Tibial nerve (tissue), 4 donors: ENCODE measurements around the gene RBM20. TPM values are rescaled to one million over a fixed set of nuclear protein-coding genes. Genes with fewer than 3 reads are reported as not detected.
"Not testable (repeated sequence)": the region's sequence is repeated elsewhere in the genome, so short reads cannot be mapped to it uniquely, and the experiment has no call there.

ENCODE experiments used
- DNase-seq, 2 donors: peaks; one replicate each; pipeline ENCODE4 v3.0.0-alpha.2; 2019; ENCODE audit warnings: low spot score in 2 of 2
- H3K27ac ChIP-seq, 4 donors: fragments of 200-600 bp; sonication (generic) in 3 of 4; one replicate each; pipeline ENCODE4 v1.5.1; 2017 to 2019; ENCODE audit warnings: mild to moderate bottlenecking in 1 of 4
- H3K27me3 ChIP-seq, 2 donors: fragments of 200-600 bp; sonication (generic) in 1 of 2; one replicate each; pipeline versions ENCODE4 v1.5.1 to v1.6.0; 2017 to 2019
- H3K36me3 ChIP-seq, 3 donors: fragments of 200-600 bp; sonication (generic); one replicate each; pipeline ENCODE4 v1.5.1; 2018 to 2019
- H3K4me1 ChIP-seq, 4 donors: fragments of 200-600 bp; sonication (generic) in 3 of 4; one replicate each; pipeline ENCODE4 v1.5.1; 2017 to 2019
- H3K4me3 ChIP-seq, 4 donors: fragments of 200-600 bp; sonication (generic) in 3 of 4; one replicate each; pipeline ENCODE4 v1.5.1; 2017 to 2019; ENCODE audit warnings: mild to moderate bottlenecking in 1 of 4, moderate library complexity in 1 of 4
- H3K9me3 ChIP-seq, 4 donors: fragments of 200-600 bp; sonication (generic) in 3 of 4; one replicate each; pipeline ENCODE4 v1.5.1; 2017 to 2019
- CTCF ChIP-seq, 5 experiments: fragments of 200-600 bp in 3 of 5; fragments of 450-650 bp in 2 of 5; sonication (generic) in 3 of 5; IDR thresholded peaks; one replicate each; pipeline ENCODE4 v1.5.1; 2016 to 2019; ENCODE audit warnings: antibody characterized with exemption in 5 of 5, mild to moderate bottlenecking in 3 of 5, moderate library complexity in 2 of 5
- EP300 ChIP-seq, 2 donors: sonication (generic); formaldehyde crosslinking; IDR thresholded peaks; one replicate each; pipeline ENCODE4 v1.6.1; 2017; ENCODE audit warnings: antibody characterized with exemption in 2 of 2, mild to moderate bottlenecking in 1 of 2
- POLR2A ChIP-seq, 2 donors: fragments of 450-650 bp; IDR thresholded peaks; one replicate each; pipeline ENCODE4 v1.6.1; 2017; ENCODE audit warnings: antibody characterized with exemption in 2 of 2, mild to moderate bottlenecking in 2 of 2, moderate library complexity in 2 of 2
- WGBS, 2 donors: methylation state at CpG; one replicate each; pipeline ENCODE4 v1.1.5; 2018; 5-methylcytosine and 5-hydroxymethylcytosine counted together
- total RNA-seq, 4 donors: library from RNA; depleted of rRNA; stranded (reverse); fragments of >200 nt; gene quantifications; one replicate each; pipeline ENCODE4 v1.1.0, GENCODE V29; 2016

The RBM20 gene
- total RNA-seq, 4 donors from 2014 or later = 1.3 to 8.7 (median 2.7) TPM

DNA sequence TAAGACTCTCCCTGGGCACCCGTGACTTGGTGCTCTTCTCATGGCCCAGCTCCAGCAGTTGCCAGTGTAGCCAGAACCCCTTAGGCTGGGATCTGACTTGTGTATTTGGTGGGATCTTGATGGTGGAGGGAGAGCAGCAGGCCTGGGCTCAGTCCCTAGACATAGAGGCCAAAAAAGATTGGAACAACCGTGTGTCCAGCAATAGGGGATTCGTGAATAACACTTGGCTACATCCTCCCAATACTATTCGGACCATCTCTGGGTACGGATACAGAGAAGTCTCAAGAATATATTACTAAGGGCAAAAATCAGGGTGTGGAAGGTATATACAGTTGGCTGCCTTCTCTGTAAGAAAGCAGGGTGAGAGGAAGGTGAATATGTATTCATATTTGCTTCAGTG is 17.2 kb downstream of the RBM20 start:
- Histone ChIP-seq H3K9me3 (no peaks in the 10 kb centered on the region), H3K36me3 (no peaks in the 10 kb centered on the region), H3K4me1 (no peaks in the 10 kb centered on the region), H3K27me3 (no peaks in the 10 kb centered on the region), H3K4me3 (no peak overlapping the region), H3K27ac (no peak overlapping the region)
- TF ChIP-seq EP300 (IDR thresholded peaks at IDR 0.05) (no peak), POLR2A (IDR thresholded peaks at IDR 0.05) (no peak), CTCF (IDR thresholded peaks at IDR 0.05) (no peak)
- WGBS, 2 donors = 86 to 98% methylated on average over 5 of the region's 5 CpGs
- DNase-seq = no peak

- TF ChIP-seq CTCF (IDR thresholded peaks at IDR 0.05) (no peak), EP300 (IDR thresholded peaks at IDR 0.05) (no peak), POLR2A (IDR thresholded peaks at IDR 0.05) (no peak)
- Histone ChIP-seq H3K27ac (no peak overlapping the region), H3K27me3 (peaks cover 0 to 16% of the 10 kb centered on the region in 2 donors), H3K4me1 (no peaks in the 10 kb centered on the region), H3K9me3 (no peaks in the 10 kb centered on the region), H3K4me3 (no peak overlapping the region), H3K36me3 (no peaks in the 10 kb centered on the region)
- 66 to 73% methylated on average over 10 of the region's 10 CpGs for WGBS, 2 donors
- DNase-seq = no peak
Measured at GRCh38 chr10:110664483-110665420, 20.6 kb downstream of the RBM20 start.

GRCh38 chr10:110666259-110666658 is 22.1 kb downstream of the RBM20 start:
- H3K36me3 ChIP-seq, H3K27ac ChIP-seq, H3K9me3 ChIP-seq, H3K4me1 ChIP-seq, DNase-seq, H3K4me3 ChIP-seq: not testable (repeated sequence)
- peaks cover 0 to 16% of the 10 kb centered on the region in 2 donors for H3K27me3 ChIP-seq
- 41 to 75% methylated on average over 2 of the region's 2 CpGs for WGBS, 2 donors

GRCh38 chr10:110666673-110667072 is 22.5 kb downstream of the RBM20 start:
- Histone ChIP-seq H3K36me3 (no peaks in the 10 kb centered on the region), H3K9me3 (no peaks in the 10 kb centered on the region), H3K4me1 (peaks cover 0 to 1% (median under 1%) of the 10 kb centered on the region in 4 donors), H3K27ac (no peak overlapping the region), H3K4me3 (no peak overlapping the region), H3K27me3 (peaks cover 0 to 16% of the 10 kb centered on the region in 2 donors)
- no peak for TF ChIP-seq CTCF (IDR thresholded peaks at IDR 0.05)
- TF ChIP-seq EP300 (IDR thresholded peaks at IDR 0.05) = no peak
- no peak for DNase-seq
- WGBS, 2 donors = 86 to 87% methylated on average over 3 of the region's 3 CpGs

DNA sequence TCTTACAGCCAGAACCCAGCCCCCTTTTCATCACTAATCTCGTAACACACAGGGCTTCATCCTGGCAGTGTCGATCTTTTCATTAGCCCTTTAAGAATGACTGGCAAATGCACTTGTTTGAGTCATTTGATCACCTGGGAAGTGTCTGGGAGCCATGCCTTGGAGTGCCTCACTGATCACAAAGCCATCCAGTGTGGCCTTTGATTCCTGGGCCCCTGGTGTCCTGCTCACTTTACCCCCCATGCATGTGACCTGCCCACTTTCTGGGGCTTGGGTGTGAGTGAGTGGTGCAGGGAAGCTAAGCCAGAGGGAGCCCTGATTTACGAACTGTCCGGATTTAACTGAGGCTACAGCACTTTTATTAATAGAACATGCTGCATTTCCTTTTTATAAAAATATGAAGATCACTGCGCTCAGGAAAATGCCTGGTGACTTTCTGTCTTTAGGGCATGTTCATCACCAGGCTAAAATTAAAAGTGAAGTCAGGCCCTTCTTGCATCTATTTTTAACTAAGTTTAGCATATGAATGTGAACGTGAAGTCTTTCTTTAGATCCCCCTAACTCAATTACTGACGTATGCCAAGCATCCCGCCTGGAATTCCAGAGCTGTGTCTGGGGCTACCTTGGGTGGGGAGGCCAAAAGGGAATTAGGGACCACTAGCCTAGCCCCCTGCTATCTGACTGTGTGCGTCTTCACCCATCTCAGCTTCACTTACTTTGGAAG is 23.6 kb downstream of the RBM20 start:
- TF ChIP-seq CTCF (IDR thresholded peaks at IDR 0.05) = no peak
- 62 to 63% methylated on average over 9 of the region's 9 CpGs for WGBS, 2 donors
- no peak overlapping the region for H3K27ac ChIP-seq
- DNase-seq = no peak
- no peaks in the 10 kb centered on the region for H3K9me3 ChIP-seq
- H3K36me3 ChIP-seq = no peaks in the 10 kb centered on the region
- H3K4me3 ChIP-seq = no peak overlapping the region
- H3K4me1 ChIP-seq = peaks cover 0 to 7% (median 3%) of the 10 kb centered on the region in 4 donors
- peaks cover 0 to 16% of the 10 kb centered on the region in 2 donors for H3K27me3 ChIP-seq
